IMR-90 (cell line): Measurements from ENCODE around the gene GPC5.

Experiments used
- BHLHE40 ChIP-seq: fragments of 150-350 bp; IDR thresholded peaks from 2 replicates; pipeline ENCODE4 v1.6.1; 2016; ENCODE audit warnings: mild to moderate bottlenecking, low read depth, low read length
- CTCF ChIP-seq: conservative IDR thresholded peaks from 2 replicates; pipeline ENCODE4 v1.5.1; 2012; ENCODE audit warnings: mild to moderate bottlenecking, low read depth, low read length, improper control_type of control experiment
- MXI1 ChIP-seq: IDR thresholded peaks from 2 replicates; pipeline ENCODE4 v1.6.1; 2012; ENCODE audit warnings: low read depth, mild to moderate bottlenecking, low read length, moderate library complexity, borderline replicate concordance
- POLR2A ChIP-seq: IDR thresholded peaks from 2 replicates; pipeline ENCODE4 v1.6.1; 2012; ENCODE audit warnings: mild to moderate bottlenecking, low read depth, low read length
- RAD21 ChIP-seq: IDR thresholded peaks from 2 replicates; pipeline ENCODE4 v1.6.1; 2012; ENCODE audit warnings: low read length, improper control_type of control experiment
- RCOR1 ChIP-seq: IDR thresholded peaks from 2 replicates; pipeline ENCODE4 v1.6.1; 2012; ENCODE audit warnings: mild to moderate bottlenecking, low read length, improper control_type of control experiment; ENCODE audit not compliant: insufficient replicate concordance

- no peak for TF ChIP-seq RCOR1
- no peak for TF ChIP-seq CTCF
- no peak for TF ChIP-seq POLR2A
- no peak for TF ChIP-seq BHLHE40
- TF ChIP-seq MXI1, result no peak
- no peak for TF ChIP-seq RAD21
These were observed 1515.4 kb downstream of the GPC5 start for GRCh38 chr13:92913840-92914239.
